Activated CD4-positive, alpha-beta memory T cell treated with anti-CD3 and anti-CD28 coated beads for 36 hours (primary cell): Measurements from ENCODE around the gene ARSB. TPM values are rescaled to one million over a fixed set of nuclear protein-coding genes. Genes with fewer than 3 reads are reported as not detected.

ENCODE experiments used
- CTCF ChIA-PET: fragments of 350-600 bp; sonication (Branson Sonifier 250); formaldehyde crosslinking; loops from one replicate; lab custom pipeline; 2021; ENCODE audit warnings: antibody characterized with exemption, inconsistent platforms; lab: Charles Lee
- POLR2A ChIA-PET: fragments of 350-600 bp; sonication (Branson Sonifier 250); formaldehyde crosslinking; loops from one replicate; lab custom pipeline; 2021; ENCODE audit warnings: antibody characterized with exemption; lab: Charles Lee
- DNase-seq: peaks from one replicate; pipeline ENCODE4 v3.0.0-alpha.2; 2020
- H3K27ac Mint-ChIP-seq: one replicate; pipeline ENCODE4 v1.8.0; 2021; ENCODE audit warnings: mixed read lengths
- H3K27me3 Mint-ChIP-seq: one replicate; pipeline ENCODE4 v1.8.0; 2021; ENCODE audit warnings: mixed read lengths
- H3K36me3 Mint-ChIP-seq: one replicate; pipeline ENCODE4 v1.8.0; 2021; ENCODE audit warnings: mixed read lengths
- H3K4me1 Mint-ChIP-seq: one replicate; pipeline ENCODE4 v1.8.0; 2021; ENCODE audit warnings: low read depth, mixed read lengths
- H3K4me3 Mint-ChIP-seq: one replicate; pipeline ENCODE4 v1.8.0; 2021; ENCODE audit warnings: mild to moderate bottlenecking, mixed read lengths
- H3K9me3 Mint-ChIP-seq: one replicate; pipeline ENCODE4 v1.8.0; 2021; ENCODE audit warnings: mixed read lengths
- intact Hi-C: fragments of 100-400 bp; cut with micrococcal nuclease; formaldehyde crosslinking; loops from one replicate; pipeline ENCODE4 v1.15.1; 2023
- total RNA-seq, 2 experiments: library from RNA; stranded (reverse); gene quantifications; one replicate each; pipeline ENCODE4 v1.2.3, GENCODE V29; 2021

The ARSB gene
- total RNA-seq, 2 experiments from 2014 or later = 9.3 to 9.9 TPM

DNA sequence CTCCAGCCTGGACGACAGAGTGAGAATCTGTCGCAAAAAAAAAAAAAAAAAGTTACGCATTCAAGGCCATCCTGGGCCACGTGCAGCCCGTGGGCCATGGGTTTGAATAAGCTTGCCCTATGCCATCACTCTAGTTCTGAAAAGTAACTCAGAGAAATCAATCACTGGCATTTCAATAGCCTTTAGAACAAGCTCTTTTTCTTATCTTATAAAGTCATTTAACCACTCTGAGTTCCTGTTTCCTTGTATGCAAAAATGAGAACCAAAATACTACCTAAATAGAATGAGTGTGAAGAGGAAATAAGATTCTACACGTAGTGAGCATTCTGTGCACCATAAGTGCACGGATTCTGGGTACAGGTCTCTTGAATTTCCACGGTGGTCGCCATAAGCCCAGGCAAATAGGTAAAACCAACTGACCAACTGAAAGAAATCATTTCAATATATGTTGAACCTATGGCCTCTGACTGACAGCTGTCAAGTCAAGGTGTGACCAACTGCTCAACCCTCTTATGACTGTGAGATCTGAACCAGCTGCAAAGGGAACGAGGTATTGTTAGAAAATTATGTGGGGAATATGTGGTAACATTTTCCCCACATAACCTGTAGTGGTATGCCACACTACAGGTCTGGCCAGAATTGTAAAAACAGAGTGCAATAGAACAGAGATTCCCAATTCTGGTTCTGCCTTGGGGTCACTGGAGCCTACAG is 192.6 kb downstream of the ARSB start:
- H3K4me3 Mint-ChIP-seq = no peak overlapping the region
- H3K27me3 Mint-ChIP-seq = no peaks in the 10 kb centered on the region
- no peak for DNase-seq
- POLR2A ChIA-PET = interaction anchor here (0.6 kb wide), 1 partner anchor 296 kb away, joined by 3 read pairs; no protein-coding TSS in a partner anchor
- peaks cover 9% of the 10 kb centered on the region for H3K4me1 Mint-ChIP-seq
- H3K9me3 Mint-ChIP-seq = no peaks in the 10 kb centered on the region
- CTCF ChIA-PET = no interaction called here
- intact Hi-C loops = no loop called here
- H3K27ac Mint-ChIP-seq = no peak overlapping the region
- no peaks in the 10 kb centered on the region for H3K36me3 Mint-ChIP-seq

DNA sequence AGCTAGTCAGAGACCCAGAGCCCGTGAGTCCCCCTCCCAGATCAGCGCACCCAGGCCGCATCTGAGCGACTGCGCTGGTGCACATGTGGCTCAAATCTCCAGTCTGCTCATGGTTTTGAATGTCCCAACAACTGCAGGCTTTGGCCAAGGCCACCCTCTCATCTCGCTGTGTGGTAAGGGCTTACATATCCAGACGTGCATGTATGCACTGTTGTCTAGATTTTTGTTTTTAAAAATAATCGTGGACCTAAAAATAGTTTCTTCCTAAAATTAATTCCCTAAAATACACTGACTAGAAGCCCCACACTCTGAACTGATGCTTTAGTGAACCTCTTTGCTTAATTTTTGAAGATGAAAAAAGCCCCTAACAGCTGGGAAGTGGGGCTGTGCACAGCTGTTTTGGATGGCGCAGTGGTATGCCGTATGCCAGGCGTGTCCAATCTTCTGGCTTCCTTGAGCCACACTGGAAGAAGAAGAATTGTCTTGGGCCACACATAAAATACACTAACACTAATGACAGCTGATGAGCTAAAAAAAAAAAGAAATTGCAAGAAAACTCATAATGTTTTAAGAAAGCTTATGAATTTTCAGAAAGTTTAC is 193.5 kb downstream of the ARSB start:
- H3K9me3 Mint-ChIP-seq = no peaks in the 10 kb centered on the region
- H3K27me3 Mint-ChIP-seq = no peaks in the 10 kb centered on the region
- ChIA-PET CTCF (no interaction called here), POLR2A (no interaction called here)
- no peak overlapping the region for H3K27ac Mint-ChIP-seq
- H3K4me3 Mint-ChIP-seq = no peak overlapping the region
- H3K4me1 Mint-ChIP-seq = peaks cover 5% of the 10 kb centered on the region
- no peaks in the 10 kb centered on the region for H3K36me3 Mint-ChIP-seq
- intact Hi-C loops = no loop called here
- DNase-seq = no peak

DNA sequence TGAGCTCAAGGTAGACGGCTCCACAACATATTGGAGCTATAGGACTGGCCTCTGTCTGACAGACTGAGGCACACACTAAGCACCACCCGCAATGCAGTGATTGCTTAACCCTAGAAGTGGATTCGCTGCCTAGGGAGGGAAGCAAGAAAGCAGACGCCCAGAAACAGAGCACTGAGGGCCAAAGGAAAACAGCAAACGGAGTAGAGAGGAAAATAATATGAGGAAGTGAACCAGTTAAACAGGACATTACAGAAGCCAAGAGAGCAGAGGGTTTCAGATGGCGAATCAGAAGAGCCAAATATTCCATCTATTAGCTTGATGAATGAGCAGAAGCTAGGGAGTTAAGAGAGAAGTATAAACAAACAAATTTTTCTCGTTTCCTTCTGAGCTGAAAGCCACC is 197.3 kb downstream of the ARSB start:
- ChIA-PET CTCF (no interaction called here), POLR2A (no interaction called here)
- no peak overlapping the region for H3K27ac Mint-ChIP-seq

DNA sequence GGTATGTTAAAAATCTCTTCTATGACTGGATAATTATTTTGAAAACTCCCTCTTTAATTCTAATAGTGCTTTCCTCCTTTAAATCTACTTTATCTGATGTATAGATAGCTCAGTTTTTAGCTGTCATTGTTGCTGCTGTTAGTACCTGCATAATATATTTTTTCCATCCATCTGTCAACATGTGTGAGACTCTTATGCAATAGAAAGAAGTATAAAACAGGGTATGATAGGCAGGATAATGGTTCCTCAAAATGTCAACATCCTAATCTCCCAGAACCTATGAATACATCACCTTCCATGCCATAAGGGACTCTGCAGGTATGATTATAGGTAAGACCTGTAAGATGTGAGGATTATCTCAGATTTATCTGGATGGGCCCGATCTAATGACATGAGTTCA is 199.7 kb downstream of the ARSB start:
- H3K4me1 Mint-ChIP-seq = no peaks in the 10 kb centered on the region
- intact Hi-C loops = no loop called here
- no peak overlapping the region for H3K27ac Mint-ChIP-seq
- no peak overlapping the region for H3K4me3 Mint-ChIP-seq
- ChIA-PET CTCF (no interaction called here), POLR2A (no interaction called here)
- no peaks in the 10 kb centered on the region for H3K27me3 Mint-ChIP-seq
- H3K36me3 Mint-ChIP-seq = peaks cover 2% of the 10 kb centered on the region
- no peak for DNase-seq
- no peaks in the 10 kb centered on the region for H3K9me3 Mint-ChIP-seq

More for the DNA sequence above, 197.3 kb downstream of the ARSB start:
- no peaks in the 10 kb centered on the region for H3K9me3 Mint-ChIP-seq
- DNase-seq = no peak
- H3K4me3 Mint-ChIP-seq = no peak overlapping the region
- intact Hi-C loops = no loop called here
- no peaks in the 10 kb centered on the region for H3K27me3 Mint-ChIP-seq
- no peaks in the 10 kb centered on the region for H3K4me1 Mint-ChIP-seq
- no peaks in the 10 kb centered on the region for H3K36me3 Mint-ChIP-seq

DNA sequence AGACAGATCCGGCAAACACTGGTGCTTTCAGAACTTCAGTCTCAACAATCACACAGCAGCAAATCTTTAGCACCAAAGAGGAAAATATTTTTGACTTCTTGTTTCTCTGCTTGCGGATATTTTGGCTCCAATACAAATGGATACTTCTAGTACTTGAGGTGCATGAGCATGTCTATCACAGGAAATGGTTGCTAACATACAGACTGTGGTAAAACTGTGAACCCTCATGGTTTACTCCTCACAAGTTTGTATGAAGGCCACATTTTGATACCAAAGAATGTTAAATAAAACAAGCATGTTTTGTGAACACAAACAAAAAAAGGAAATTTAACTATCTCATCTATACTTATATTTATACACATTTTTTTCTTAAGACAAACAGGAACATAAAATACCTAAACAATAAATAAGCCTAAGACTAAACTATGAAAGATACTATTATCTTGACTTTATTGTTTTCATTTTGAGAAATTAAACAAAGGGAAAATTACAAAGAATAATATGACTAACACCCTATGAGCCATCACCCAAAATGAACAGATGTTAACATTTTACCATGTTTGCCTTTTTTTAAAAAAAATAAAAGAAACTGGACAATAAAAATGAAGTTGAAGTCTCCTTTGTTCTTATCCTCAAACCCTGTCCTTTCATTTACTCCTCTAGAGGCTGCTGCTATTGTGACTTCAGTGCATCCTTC is 201.5 kb downstream of the ARSB start:
- H3K27ac Mint-ChIP-seq = no peak overlapping the region
- H3K4me3 Mint-ChIP-seq = no peak overlapping the region
- CTCF ChIA-PET = no interaction called here
- no peaks in the 10 kb centered on the region for H3K27me3 Mint-ChIP-seq
- intact Hi-C loops = no loop called here
- POLR2A ChIA-PET = no interaction called here
- H3K36me3 Mint-ChIP-seq = peaks cover 12% of the 10 kb centered on the region
- H3K4me1 Mint-ChIP-seq = no peaks in the 10 kb centered on the region
- no peaks in the 10 kb centered on the region for H3K9me3 Mint-ChIP-seq
- DNase-seq = no peak

DNA sequence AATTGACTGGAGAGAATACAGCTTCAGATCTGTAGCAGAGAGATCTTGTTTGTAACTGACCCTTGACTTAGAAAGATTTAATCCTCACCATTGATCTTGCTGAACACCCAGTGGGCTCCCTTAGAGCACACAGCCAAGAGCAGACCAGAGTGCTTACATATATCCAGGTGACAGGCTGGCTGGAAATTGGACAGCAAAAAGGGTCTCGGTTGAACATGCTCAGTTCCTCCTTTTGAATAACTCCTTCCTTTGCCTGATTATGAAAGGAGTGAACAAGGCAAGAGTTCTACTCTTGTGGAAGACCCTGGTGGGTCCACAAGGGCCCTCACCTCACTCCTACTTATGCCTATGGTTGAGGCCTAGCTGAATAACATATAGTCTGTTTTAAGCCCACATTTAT is 202.4 kb downstream of the ARSB start:
- no peaks in the 10 kb centered on the region for H3K9me3 Mint-ChIP-seq
- no peaks in the 10 kb centered on the region for H3K4me1 Mint-ChIP-seq
- no peaks in the 10 kb centered on the region for H3K27me3 Mint-ChIP-seq
- intact Hi-C loops = no loop called here
- H3K27ac Mint-ChIP-seq = no peak overlapping the region
- H3K4me3 Mint-ChIP-seq = no peak overlapping the region
- H3K36me3 Mint-ChIP-seq = peaks cover 12% of the 10 kb centered on the region
- DNase-seq = no peak
- ChIA-PET CTCF (no interaction called here), POLR2A (no interaction called here)

DNA sequence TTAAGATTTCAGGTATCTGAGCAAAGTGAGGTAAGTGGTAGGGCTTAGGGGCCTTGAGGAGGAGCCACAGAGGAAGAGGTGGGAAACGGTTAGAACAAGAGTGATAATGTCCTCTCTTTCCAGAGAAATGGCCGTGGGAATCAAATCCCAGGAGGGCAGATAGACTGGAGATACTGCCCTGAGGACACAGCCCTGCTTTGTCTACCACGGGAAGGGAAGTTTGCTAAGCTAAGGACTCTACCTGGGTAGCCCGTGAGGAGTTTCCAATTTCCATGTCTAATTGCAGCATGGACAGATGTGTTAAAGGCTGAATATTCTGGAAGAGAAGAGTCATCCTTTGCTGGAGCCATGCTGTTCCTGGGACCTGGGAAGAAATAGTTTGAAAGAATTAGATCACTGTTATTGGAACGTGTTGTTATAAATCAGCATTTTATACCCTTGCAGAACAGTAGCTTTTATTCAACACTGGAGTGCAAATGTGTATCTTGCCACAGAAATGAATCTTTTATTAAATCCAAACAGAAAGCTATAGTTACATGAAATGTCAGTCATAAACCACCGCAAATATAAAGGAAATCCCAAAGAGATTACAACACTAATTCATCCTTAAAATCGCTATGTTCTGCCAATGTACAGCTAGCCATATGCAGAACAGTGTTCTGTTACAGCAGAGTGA is 203.4 kb downstream of the ARSB start:
- H3K27ac Mint-ChIP-seq = no peak overlapping the region
- H3K4me1 Mint-ChIP-seq = no peaks in the 10 kb centered on the region
- CTCF ChIA-PET = no interaction called here
- POLR2A ChIA-PET = no interaction called here
- intact Hi-C loops = no loop called here
- no peaks in the 10 kb centered on the region for H3K9me3 Mint-ChIP-seq
- peaks cover 12% of the 10 kb centered on the region for H3K36me3 Mint-ChIP-seq
- DNase-seq = no peak
- H3K4me3 Mint-ChIP-seq = no peak overlapping the region
- H3K27me3 Mint-ChIP-seq = no peaks in the 10 kb centered on the region

DNA sequence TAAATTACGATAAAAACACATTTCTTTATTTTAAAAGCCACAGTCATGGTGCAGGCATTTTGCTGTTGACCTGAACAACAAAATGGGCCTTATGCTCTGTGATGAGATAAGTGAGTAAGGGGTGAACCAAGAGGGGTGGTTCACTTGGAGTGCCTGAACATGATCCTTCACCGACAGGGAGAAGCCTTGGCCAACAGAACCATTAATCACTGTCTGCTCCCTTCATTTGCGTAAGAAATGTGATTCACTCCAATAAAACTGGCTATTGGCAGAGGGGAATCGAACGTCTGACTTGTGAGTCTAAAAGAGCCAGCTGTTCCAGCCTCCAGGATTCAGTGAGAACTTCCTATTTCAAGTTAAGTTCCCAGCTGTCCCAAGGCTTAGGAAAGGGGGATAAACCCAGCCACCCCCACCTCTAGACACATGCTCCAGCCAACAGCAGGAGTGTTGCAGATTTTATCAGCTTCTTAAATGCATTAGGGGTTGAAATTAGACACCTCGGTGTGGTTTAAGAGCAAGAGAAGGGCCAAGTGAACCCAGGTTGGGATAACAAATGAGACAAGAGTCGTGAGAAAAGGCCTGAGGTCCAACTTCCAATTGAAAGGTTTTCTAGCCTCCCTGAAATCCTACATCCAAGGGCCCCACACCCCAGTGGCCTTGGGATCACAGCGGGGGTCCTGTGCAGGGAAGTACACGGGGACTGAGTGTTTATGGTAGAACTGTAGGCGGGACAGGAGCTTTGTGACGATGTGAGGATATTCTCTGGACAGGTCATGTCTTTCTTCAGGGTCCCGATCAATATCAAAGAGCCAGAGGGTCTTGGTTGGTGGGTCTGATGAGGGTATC is 205.1 kb downstream of the ARSB start:
- Mint-ChIP-seq H3K27ac (no peak overlapping the region), H3K4me3 (no peak overlapping the region), H3K9me3 (no peaks in the 10 kb centered on the region), H3K27me3 (no peaks in the 10 kb centered on the region), H3K36me3 (peaks cover 12% of the 10 kb centered on the region), H3K4me1 (no peaks in the 10 kb centered on the region)
- intact Hi-C loops = no loop called here
- POLR2A ChIA-PET = no interaction called here
- DNase-seq = no peak
- CTCF ChIA-PET = no interaction called here

DNA sequence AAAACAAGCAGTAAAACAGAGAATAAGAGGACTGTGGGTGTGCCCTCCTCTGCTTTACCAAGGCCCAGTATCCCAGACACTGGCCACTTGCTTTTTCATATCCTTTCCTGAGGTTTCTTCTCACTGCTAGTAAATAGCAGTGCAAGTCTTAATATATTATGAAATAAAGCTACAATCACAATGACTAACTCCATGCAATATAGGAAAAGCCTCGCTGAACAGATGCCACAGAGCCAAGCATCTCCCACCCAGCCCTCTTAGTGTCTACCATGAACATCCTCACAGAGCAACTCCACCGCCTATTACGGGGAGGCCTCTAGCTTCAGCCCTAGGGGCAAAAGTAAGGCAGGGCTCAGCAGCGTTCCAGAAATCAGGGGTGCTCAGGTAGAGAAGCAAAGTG is 205.8 kb downstream of the ARSB start:
- H3K27me3 Mint-ChIP-seq = no peaks in the 10 kb centered on the region
- ChIA-PET CTCF (no interaction called here), POLR2A (no interaction called here)
- H3K4me3 Mint-ChIP-seq = no peak overlapping the region
- H3K27ac Mint-ChIP-seq = no peak overlapping the region
- intact Hi-C loops = no loop called here
- H3K9me3 Mint-ChIP-seq = no peaks in the 10 kb centered on the region
- H3K36me3 Mint-ChIP-seq = peaks cover 14% of the 10 kb centered on the region
- no peak for DNase-seq
- H3K4me1 Mint-ChIP-seq = no peaks in the 10 kb centered on the region

DNA sequence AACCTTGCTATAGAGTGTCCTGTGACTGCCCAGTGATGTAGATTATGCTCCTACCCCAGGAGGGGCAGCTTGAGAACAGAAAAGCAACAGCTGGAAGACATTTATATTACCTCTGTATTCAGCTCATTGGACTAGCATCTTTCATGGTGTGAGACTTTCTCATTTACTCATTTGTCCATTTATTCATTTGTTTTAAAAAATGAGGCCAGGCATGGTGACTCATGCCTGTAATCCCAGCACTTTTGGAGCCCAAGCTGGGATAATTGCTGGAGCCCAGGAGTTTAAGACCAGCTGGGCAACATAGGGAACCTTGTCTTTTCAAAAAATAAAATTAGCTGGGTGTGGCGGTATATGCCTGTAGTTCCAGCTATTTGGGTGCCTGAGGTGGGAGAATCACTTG is 206.6 kb downstream of the ARSB start:
- H3K36me3 Mint-ChIP-seq = peaks cover 14% of the 10 kb centered on the region
- no peaks in the 10 kb centered on the region for H3K27me3 Mint-ChIP-seq
- no peaks in the 10 kb centered on the region for H3K4me1 Mint-ChIP-seq
- ChIA-PET POLR2A (no interaction called here), CTCF (no interaction called here)
- no peak for DNase-seq
- H3K27ac Mint-ChIP-seq = no peak overlapping the region
- H3K4me3 Mint-ChIP-seq = no peak overlapping the region
- intact Hi-C loops = no loop called here
- H3K9me3 Mint-ChIP-seq = no peaks in the 10 kb centered on the region

DNA sequence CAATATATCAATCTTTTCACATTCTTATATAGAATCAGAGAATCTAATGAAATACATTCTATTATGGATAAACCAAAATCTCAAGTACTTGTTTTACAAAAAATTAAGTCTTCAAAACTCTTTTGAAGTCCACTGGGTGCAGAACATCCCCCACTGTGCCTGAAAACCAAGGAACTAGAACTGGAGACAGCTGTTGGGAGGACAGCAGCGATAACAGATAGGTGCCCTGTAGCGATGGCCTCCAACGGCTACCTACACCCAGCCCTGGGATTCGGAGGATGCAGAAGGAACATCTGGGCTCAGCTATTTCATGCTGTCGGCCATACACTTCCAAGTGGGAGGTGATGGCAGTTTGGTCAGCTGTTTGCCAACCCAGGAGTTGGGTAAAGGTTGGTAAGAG is 207.2 kb downstream of the ARSB start:
- no peak for DNase-seq
- Mint-ChIP-seq H3K27ac (no peak overlapping the region), H3K4me1 (no peaks in the 10 kb centered on the region), H3K36me3 (peaks cover 14% of the 10 kb centered on the region), H3K27me3 (no peaks in the 10 kb centered on the region), H3K4me3 (no peak overlapping the region), H3K9me3 (no peaks in the 10 kb centered on the region)
- POLR2A ChIA-PET = no interaction called here
- intact Hi-C loops = no loop called here
- CTCF ChIA-PET = interaction anchor here (0.7 kb wide), 1 partner anchor 26 kb away, joined by 3 read pairs; no protein-coding TSS in a partner anchor

DNA sequence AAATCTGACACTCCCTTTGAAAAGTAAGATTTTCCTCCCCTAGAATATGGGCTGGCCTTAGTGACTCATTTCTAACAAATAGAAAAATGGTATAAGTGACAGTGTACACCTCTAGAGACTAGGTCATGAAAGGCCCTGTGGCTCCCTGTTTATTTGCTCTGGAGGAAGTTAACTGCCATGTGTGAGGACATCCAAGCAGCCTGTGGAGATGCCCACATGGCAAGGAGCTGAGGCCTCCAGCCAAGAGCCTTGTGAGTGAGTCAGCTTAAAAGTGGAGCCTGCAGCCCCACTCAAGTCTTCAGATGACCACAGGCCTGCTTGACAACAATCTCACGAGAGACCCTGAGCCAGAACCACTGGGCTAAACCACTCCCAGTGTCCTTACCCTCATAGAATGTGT is 208.5 kb downstream of the ARSB start:
- no peak overlapping the region for H3K4me3 Mint-ChIP-seq
- no peaks in the 10 kb centered on the region for H3K9me3 Mint-ChIP-seq
- H3K36me3 Mint-ChIP-seq = peaks cover 14% of the 10 kb centered on the region
- no peaks in the 10 kb centered on the region for H3K27me3 Mint-ChIP-seq
- POLR2A ChIA-PET = no interaction called here
- DNase-seq = no peak
- H3K4me1 Mint-ChIP-seq = peaks cover 3% of the 10 kb centered on the region
- CTCF ChIA-PET = no interaction called here
- no peak overlapping the region for H3K27ac Mint-ChIP-seq
- intact Hi-C loops = no loop called here
